Gastroesophageal sphincter (tissue), 4 donors: ENCODE data around the gene C19orf44. TPM values are rescaled to one million over a fixed set of nuclear protein-coding genes. Genes with fewer than 3 reads are reported as not detected.

Source experiments
- ATAC-seq: fragments of 150-250 bp; one replicate; pipeline ENCODE4 v1.9.1; 2016; ENCODE audit warnings: mild to moderate bottlenecking, moderate library complexity
- H3K27ac ChIP-seq, 4 donors: fragments of 200-600 bp; sonication (generic) in 3 of 4; 1 replicate in 3 of 4; 2 replicates in 1 of 4; pipeline ENCODE4 v1.5.1; 2016 to 2019
- H3K27me3 ChIP-seq: fragments of 200-600 bp; sonication (generic); one replicate; pipeline ENCODE4 v1.5.1; 2019
- H3K36me3 ChIP-seq, 2 donors: fragments of 200-600 bp; sonication (generic); one replicate each; pipeline ENCODE4 v1.5.1; 2019; ENCODE audit warnings: control low read depth in 1 of 2
- H3K4me1 ChIP-seq, 3 donors: fragments of 200-600 bp; sonication (generic); 1 replicate in 2 of 3; 2 replicates in 1 of 3; pipeline ENCODE4 v1.5.1; 2016 to 2019; ENCODE audit warnings: control low read depth in 2 of 3
- H3K4me3 ChIP-seq, 2 donors: fragments of 200-600 bp; sonication (generic); one replicate each; pipeline ENCODE4 v1.5.1; 2019; ENCODE audit warnings: mild to moderate bottlenecking in 1 of 2, moderate library complexity in 1 of 2
- H3K9me3 ChIP-seq, 3 donors: fragments of 200-600 bp; sonication (generic); one replicate each; pipeline ENCODE4 v1.5.1; 2017 to 2019; ENCODE audit warnings: control low read depth in 2 of 3
- CTCF ChIP-seq, 4 experiments: fragments of 200-600 bp in 2 of 4; fragments of 450-650 bp in 2 of 4; sonication (generic) in 1 of 4; IDR thresholded peaks; one replicate each; pipeline ENCODE4 v1.5.1; 2017 to 2019; ENCODE audit warnings: antibody characterized with exemption in 4 of 4, mild to moderate bottlenecking in 2 of 4, moderate library complexity in 2 of 4
- EP300 ChIP-seq: sonication (generic); formaldehyde crosslinking; IDR thresholded peaks from one replicate; pipeline ENCODE4 v1.6.1; 2017; ENCODE audit warnings: antibody characterized with exemption, mild to moderate bottlenecking
- POLR2A ChIP-seq, 2 donors: fragments of 450-650 bp; IDR thresholded peaks; one replicate each; pipeline ENCODE4 v1.6.1; 2017; ENCODE audit warnings: antibody characterized with exemption in 2 of 2, mild to moderate bottlenecking in 2 of 2, moderate library complexity in 1 of 2
- POLR2AphosphoS5 ChIP-seq: sonication (generic); formaldehyde crosslinking; IDR thresholded peaks from one replicate; pipeline ENCODE4 v1.6.1; 2017; ENCODE audit warnings: antibody characterized with exemption
- WGBS, 2 donors: methylation state at CpG; one replicate each; pipeline ENCODE4 v1.1.5; 2018; ENCODE audit warnings: low coverage in 1 of 2; 5-methylcytosine and 5-hydroxymethylcytosine counted together
- small RNA-seq, 4 donors: library from RNA; depleted of rRNA; stranded (forward); fragments of <200 nt; gene quantifications; one replicate each; pipeline ENCODE3, GENCODE V24; 2016
- total RNA-seq, 4 donors: library from RNA; depleted of rRNA; stranded (reverse); fragments of >200 nt; gene quantifications; one replicate each; pipeline ENCODE4 v1.1.0, GENCODE V29; 2016

The C19orf44 gene
- total RNA-seq, 4 donors from 2014 or later, result 8.1 to 12.3 (median 11.9) TPM

- Histone ChIP-seq H3K4me1 (peaks cover 0 to 23% (median 11%) of the 10 kb centered on the region in 3 donors), H3K27ac (peak overlapping the region in 1 of 4 donors; percentile 19), H3K36me3 (peaks cover 0 to 88% of the 10 kb centered on the region in 2 donors), H3K4me3 (no peak overlapping the region), H3K9me3 (no peaks in the 10 kb centered on the region), H3K27me3 (no peaks in the 10 kb centered on the region)
- ATAC-seq, result no peak
- no peak for TF ChIP-seq POLR2AphosphoS5
- no peak for TF ChIP-seq CTCF (IDR thresholded peaks at IDR 0.05)
- TF ChIP-seq EP300, result no peak
- no peak for TF ChIP-seq POLR2A (IDR thresholded peaks at IDR 0.05)
- 91 to 94% methylated on average over 5 of the region's 5 CpGs for WGBS, 2 donors
Measured at GRCh38 chr19:16566702-16567101, 70.5 kb downstream of the C19orf44 start.

- Histone ChIP-seq H3K36me3 (peaks cover 0 to 61% of the 10 kb centered on the region in 2 donors), H3K27me3 (no peaks in the 10 kb centered on the region), H3K4me3 (no peak overlapping the region), H3K4me1 (peaks cover 0 to 45% (median 27%) of the 10 kb centered on the region in 3 donors), H3K9me3 (no peaks in the 10 kb centered on the region), H3K27ac (no peak overlapping the region)
- ATAC-seq, result no peak
- TF ChIP-seq CTCF (IDR thresholded peaks at IDR 0.05) (no peak), POLR2A (IDR thresholded peaks at IDR 0.05) (no peak), POLR2AphosphoS5 (no peak), EP300 (no peak)
- WGBS, 2 donors, result 76 to 77% methylated on average over 9 of the region's 17 CpGs
Measured at GRCh38 chr19:16569609-16570320, 73.6 kb downstream of the C19orf44 start.

Small RNA genes lying within 50 kb of the gene (small RNA-seq; reads per million reads assigned to genes)
- 0 reads per million in 4 donors for gene RN7SL146P

Other genes with a start within 250 kb of the C19orf44 start
- 10 to 100 TPM; 29.4 to 40.0 (median 34.9) TPM for gene KLF2, start 171.6 kb upstream of the C19orf44 start, total RNA-seq
- 10 to 100 TPM in 3 of 4 donors, 1 to 10 TPM in 1; 8.4 to 22.1 (median 15.2) TPM for gene EPS15L1, start 24.4 kb upstream of the C19orf44 start, total RNA-seq
- not detected for gene CALR3, start 227 bp upstream of the C19orf44 start, total RNA-seq
- 10 to 100 TPM in 1 of 4 donors, 1 to 10 TPM in 3; 5.7 to 12.7 (median 6.6) TPM for gene CHERP, start 46.0 kb downstream of the C19orf44 start, total RNA-seq
- 10 to 100 TPM; 24.9 to 35.5 (median 29.7) TPM for gene SLC35E1, start 76.0 kb downstream of the C19orf44 start, total RNA-seq
- 10 to 100 TPM in 1 of 4 donors, 1 to 10 TPM in 3; 5.8 to 10.5 (median 8.3) TPM for gene MED26, start 131.8 kb downstream of the C19orf44 start, total RNA-seq
- 100 to 1,000 TPM in 1 of 4 donors, 10 to 100 TPM in 3; 73.4 to 112 (median 86.0) TPM for gene SMIM7, start 163.8 kb downstream of the C19orf44 start, total RNA-seq
- gene TMEM38A, start 164.7 kb downstream of the C19orf44 start, total RNA-seq, result 10 to 100 TPM in 1 of 4 donors, 1 to 10 TPM in 3; 7.1 to 18.8 (median 8.8) TPM
- gene NWD1, start 223.5 kb downstream of the C19orf44 start, total RNA-seq, result 1 to 10 TPM in 1 of 4 donors, under 1 TPM in 2, not detected in 1; 0.15 to 1.4 (median 0.37) TPM